H9 (cell line): Measurements from ENCODE around the gene ZNF747. TPM values are rescaled to one million over a fixed set of nuclear protein-coding genes. Genes with fewer than 3 reads are reported as not detected.

ENCODE experiments used
- DNase-seq: peaks from one replicate; pipeline ENCODE4 v3.0.0-alpha.2; 2017
- H2AFZ ChIP-seq: one replicate; pipeline ENCODE4 v1.6.1; 2013; ENCODE audit warnings: mild to moderate bottlenecking, low read length, control low read depth, moderate library complexity
- H2AK5ac ChIP-seq: 2 replicates; pipeline ENCODE4 v1.6.1; 2013; ENCODE audit warnings: low read length, control low read depth, mixed read lengths; ENCODE audit not compliant: insufficient read length
- H2BK120ac ChIP-seq: one replicate; pipeline ENCODE4 v1.6.1; 2013; ENCODE audit warnings: low read depth, mild to moderate bottlenecking, low read length, control low read depth, inconsistent platforms; ENCODE audit not compliant: poor library complexity, severe bottlenecking
- H2BK12ac ChIP-seq: 2 replicates; pipeline ENCODE4 v1.6.1; 2013; ENCODE audit warnings: low read length, control low read depth, mixed read lengths, low read depth; ENCODE audit not compliant: insufficient read length
- H2BK15ac ChIP-seq: 2 replicates; pipeline ENCODE4 v1.6.1; 2013; ENCODE audit warnings: low read depth, low read length, control low read depth
- H2BK20ac ChIP-seq: one replicate; pipeline ENCODE4 v1.6.1; 2013; ENCODE audit warnings: low read depth, mild to moderate bottlenecking, low read length, control low read depth, inconsistent platforms; ENCODE audit not compliant: poor library complexity, severe bottlenecking
- H2BK5ac ChIP-seq: 2 replicates; pipeline ENCODE4 v1.6.1; 2013; ENCODE audit warnings: low read length, control low read depth, mixed read lengths; ENCODE audit not compliant: insufficient read length
- H3K14ac ChIP-seq: 2 replicates; pipeline ENCODE4 v1.6.1; 2013; ENCODE audit warnings: low read length, control low read depth; ENCODE audit not compliant: insufficient read depth
- H3K18ac ChIP-seq: 2 replicates; pipeline ENCODE4 v1.6.1; 2013; ENCODE audit warnings: low read depth, mild to moderate bottlenecking, mixed read lengths, low read length, control low read depth; ENCODE audit not compliant: insufficient read length
- H3K23ac ChIP-seq: 2 replicates; pipeline ENCODE4 v1.6.1; 2013; ENCODE audit warnings: low read length, control low read depth, mixed read lengths, low read depth; ENCODE audit not compliant: insufficient read length
- H3K23me2 ChIP-seq: 2 replicates; pipeline ENCODE4 v1.6.1; 2013; ENCODE audit warnings: low read depth, mild to moderate bottlenecking, mixed read lengths, low read length, control low read depth; ENCODE audit not compliant: insufficient read length, poor library complexity, severe bottlenecking
- H3K27ac ChIP-seq: 2 replicates; pipeline ENCODE4 v1.5.1; 2013; ENCODE audit warnings: low read length, control low read depth, mixed read lengths, low read depth; ENCODE audit not compliant: insufficient read length
- H3K27me3 ChIP-seq: 2 replicates; pipeline ENCODE4 v1.6.1; 2013; ENCODE audit warnings: low read length, control low read depth, inconsistent platforms; ENCODE audit not compliant: insufficient read depth
- H3K4ac ChIP-seq: 2 replicates; pipeline ENCODE4 v1.6.1; 2013; ENCODE audit warnings: low read depth, mild to moderate bottlenecking, control low read depth, inconsistent platforms, low read length, moderate library complexity
- H3K4me1 ChIP-seq: 2 replicates; pipeline ENCODE4 v1.6.1; 2013; ENCODE audit warnings: low read length, control low read depth, inconsistent platforms; ENCODE audit not compliant: insufficient read depth
- H3K4me2 ChIP-seq: 2 replicates; pipeline ENCODE4 v1.6.1; 2013; ENCODE audit warnings: low read length, control low read depth, mixed read lengths; ENCODE audit not compliant: insufficient read length, insufficient read depth
- H3K56ac ChIP-seq: 2 replicates; pipeline ENCODE4 v1.6.1; 2013; ENCODE audit warnings: low read depth, mild to moderate bottlenecking, mixed read lengths, low read length, control low read depth; ENCODE audit not compliant: insufficient read length
- H3K79me1 ChIP-seq: 2 replicates; pipeline ENCODE4 v1.6.1; 2013; ENCODE audit warnings: low read depth, mild to moderate bottlenecking, moderate library complexity, low read length, control low read depth, inconsistent platforms; ENCODE audit not compliant: insufficient read depth, poor library complexity, severe bottlenecking
- H3K79me2 ChIP-seq: 2 replicates; pipeline ENCODE4 v1.6.1; 2013; ENCODE audit warnings: low read length, control low read depth, inconsistent platforms; ENCODE audit not compliant: insufficient read depth
- H3K9ac ChIP-seq: 2 replicates; pipeline ENCODE4 v1.6.1; 2013; ENCODE audit warnings: low read length, control low read depth, mixed read lengths; ENCODE audit not compliant: insufficient read length; ENCODE audit errors: extremely low read depth
- H3K9me3 ChIP-seq: one replicate; pipeline ENCODE4 v1.6.1; 2013; ENCODE audit warnings: low read depth, low read length, inconsistent platforms; ENCODE audit not compliant: control insufficient read depth
- H3T11ph ChIP-seq: one replicate; pipeline ENCODE4 v1.6.1; 2013; ENCODE audit warnings: mild to moderate bottlenecking, low read length, control low read depth, inconsistent platforms
- H4K20me1 ChIP-seq: one replicate; pipeline ENCODE4 v1.6.1; 2013; ENCODE audit not compliant: control insufficient read depth, insufficient read length, insufficient read depth
- H4K5ac ChIP-seq: 2 replicates; pipeline ENCODE4 v1.6.1; 2013; ENCODE audit warnings: low read depth, mild to moderate bottlenecking, mixed read lengths, low read length, control low read depth; ENCODE audit not compliant: insufficient read length
- H4K8ac ChIP-seq: replicated peaks from 2 replicates; pipeline ENCODE4 v1.6.1; 2013; ENCODE audit warnings: low read length, control low read depth, mixed read lengths, low read depth; ENCODE audit not compliant: insufficient read length
- H4K91ac ChIP-seq: 2 replicates; pipeline ENCODE4 v1.6.1; 2013; ENCODE audit warnings: low read depth, mild to moderate bottlenecking, moderate library complexity, mixed read lengths, low read length, control low read depth; ENCODE audit not compliant: insufficient read length
- H3K27ac Mint-ChIP-seq, 3 experiments: 2 replicates in 2 of 3; 3 replicates in 1 of 3; pipeline ENCODE4 v1.8.0; 2020 to 2021; ENCODE audit warnings: mixed read lengths in 3 of 3, mild to moderate bottlenecking in 1 of 3, moderate library complexity in 1 of 3
- H3K27me3 Mint-ChIP-seq: 2 replicates; pipeline ENCODE4 v1.8.0; 2021; ENCODE audit warnings: low read depth, mild to moderate bottlenecking, moderate library complexity, mixed read lengths
- H3K36me3 Mint-ChIP-seq, 3 experiments: 2 replicates in 2 of 3; 3 replicates in 1 of 3; pipeline ENCODE4 v1.8.0; 2020 to 2021; ENCODE audit warnings: low read depth in 3 of 3, mixed read lengths in 3 of 3; ENCODE audit not compliant: insufficient read depth in 1 of 3
- H3K4me1 Mint-ChIP-seq, 2 experiments: 2 replicates each; pipeline ENCODE4 v1.8.0; 2020; ENCODE audit warnings: mixed read lengths in 2 of 2
- H3K4me3 Mint-ChIP-seq, 2 experiments: 2 replicates in 1 of 2; 3 replicates in 1 of 2; pipeline ENCODE4 v1.8.0; 2020 to 2021; ENCODE audit warnings: mild to moderate bottlenecking in 2 of 2, mixed read lengths in 2 of 2, moderate library complexity in 1 of 2
- H3K9me3 Mint-ChIP-seq, 2 experiments: 2 replicates in 1 of 2; 3 replicates in 1 of 2; pipeline ENCODE4 v1.8.0; 2020; ENCODE audit warnings: mild to moderate bottlenecking in 2 of 2, mixed read lengths in 2 of 2, moderate library complexity in 1 of 2
- CTCF ChIP-seq: fragments of 200-600 bp; sonication (generic); conservative IDR thresholded peaks from 3 replicates; pipeline ENCODE4 v1.8.0; 2021; ENCODE audit warnings: antibody characterized with exemption, mild to moderate bottlenecking
- WGBS: extraction: QIAGEN DNeasy Blood & Tissue Kit; methylation state at CpG from one replicate; pipeline ENCODE4 v1.1.7; 2013; ENCODE audit warnings: missing lambda C conversion rate, low lambda C conversion rate, mixed read lengths; ENCODE audit not compliant: insufficient read length; ENCODE audit errors: extremely low coverage; 5-methylcytosine and 5-hydroxymethylcytosine counted together
- total RNA-seq: library from RNA; stranded (reverse); gene quantifications from 2 replicates; pipeline ENCODE4 v1.2.1, GENCODE V29; 2021

Gene ZNF747
- total RNA-seq, 1 experiment from 2014 or later = 18.4 TPM

- Histone ChIP-seq H3K4ac (no peak overlapping the region), H3K9ac (no peak overlapping the region), H2BK5ac (no peak overlapping the region), H2BK120ac (no peak overlapping the region), H3K23me2 (peaks cover 8% of the 10 kb centered on the region), H3K27me3 (no peaks in the 10 kb centered on the region), H2BK20ac (no peak overlapping the region), H3K9me3 (no peaks in the 10 kb centered on the region), H3T11ph (no peak overlapping the region), H3K79me2 (no peaks in the 10 kb centered on the region), H3K14ac (peak overlapping the region; percentile 85), H3K23ac (no peak overlapping the region), H4K8ac (no peak overlapping the region), H2BK12ac (no peak overlapping the region), H3K56ac (no peak overlapping the region), H4K91ac (no peak overlapping the region), H4K20me1 (no peaks in the 10 kb centered on the region), H2AK5ac (no peak overlapping the region), H2BK15ac (no peak overlapping the region), H3K79me1 (no peaks in the 10 kb centered on the region), H3K4me2 (peak overlapping the region; percentile 19), H3K4me1 (no peaks in the 10 kb centered on the region), H2AFZ (peak overlapping the region; percentile 43), H3K27ac (no peak overlapping the region), H3K18ac (peak overlapping the region; percentile 83), H4K5ac (no peak overlapping the region)
- Mint-ChIP-seq H3K27me3 (peaks cover 1% of the 10 kb centered on the region), H3K36me3 (peaks cover 0 to 2% (median 1%) of the 10 kb centered on the region in 3 experiments; a peak in 6 of 7 replicates), H3K4me3 (peak overlapping the region in 1 of 2 experiments; percentile 34; a peak in 2 of 5 replicates), H3K9me3 (no peaks in the 10 kb centered on the region), H3K27ac (no peak overlapping the region), H3K4me1 (peaks cover 10 to 27% of the 10 kb centered on the region in 2 experiments)
- DNase-seq = peak; percentile 48
- no CpG with 5 or more reads among the region's 46 CpGs for WGBS
- no peak for TF ChIP-seq CTCF
Measured at GRCh38 chr16:30561089-30561816, 26.6 kb upstream of the ZNF747 start.
